AG09319 (cell line): ENCODE data around the gene POLQ.
"Not testable (repeated sequence)": the region's sequence is repeated elsewhere in the genome, so short reads cannot be mapped to it uniquely, and the experiment has no call there.

Experiments
- DNase-seq: peaks from one replicate; pipeline ENCODE4 v3.0.0-alpha.2; 2010; ENCODE audit warnings: low read depth; ENCODE audit errors: extremely low read depth
- CTCF ChIP-seq: IDR thresholded peaks from 2 replicates; pipeline ENCODE4 v1.5.1; 2011; ENCODE audit warnings: low read depth, mild to moderate bottlenecking, inconsistent platforms, low read length, moderate library complexity

The POLQ gene

DNA sequence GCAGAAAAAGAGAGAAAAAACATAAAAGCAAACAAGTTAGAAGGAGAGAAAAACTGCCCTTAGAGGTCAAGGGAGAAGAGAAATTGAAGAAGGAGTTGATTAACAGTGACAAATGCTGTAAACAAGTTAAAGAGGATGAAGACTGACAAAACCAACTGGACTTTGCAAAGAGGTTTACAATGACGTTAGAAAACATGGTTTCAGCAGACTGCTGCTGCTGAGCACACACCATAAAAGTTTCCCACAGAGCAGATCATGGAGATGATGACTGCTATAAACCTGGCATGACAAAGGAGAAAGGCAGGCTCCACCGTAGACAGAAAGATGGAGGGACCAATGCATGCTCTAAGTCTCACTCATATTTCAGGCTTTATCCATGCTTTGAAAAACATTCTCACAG, 78.7 kb downstream of the POLQ start:
- TF ChIP-seq CTCF: no peak
- no peak for DNase-seq

DNA sequence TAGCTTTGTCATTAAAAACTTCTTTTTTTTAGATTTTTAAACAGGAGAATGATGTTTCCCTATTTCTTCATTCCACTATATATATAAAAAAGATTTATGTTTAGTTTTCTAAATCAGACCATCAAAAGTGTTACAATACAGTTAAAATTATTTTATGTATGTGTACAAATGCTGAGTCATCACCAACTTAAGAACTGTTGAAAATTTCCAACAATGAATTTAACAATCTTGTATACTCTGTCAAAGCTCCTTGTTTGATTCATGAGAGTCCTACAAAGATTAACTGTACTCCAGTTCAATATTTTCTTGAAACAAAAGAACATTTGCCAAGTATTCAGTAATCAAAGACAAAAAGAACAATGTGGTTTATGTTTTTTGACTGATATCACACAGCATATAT, 82.0 kb downstream of the POLQ start:
- TF ChIP-seq CTCF: no peak
- DNase-seq: no peak

- no peak for TF ChIP-seq CTCF
- no peak for DNase-seq
Measured at GRCh38 chr3:121462565-121462964, 83.2 kb downstream of the POLQ start.

DNA sequence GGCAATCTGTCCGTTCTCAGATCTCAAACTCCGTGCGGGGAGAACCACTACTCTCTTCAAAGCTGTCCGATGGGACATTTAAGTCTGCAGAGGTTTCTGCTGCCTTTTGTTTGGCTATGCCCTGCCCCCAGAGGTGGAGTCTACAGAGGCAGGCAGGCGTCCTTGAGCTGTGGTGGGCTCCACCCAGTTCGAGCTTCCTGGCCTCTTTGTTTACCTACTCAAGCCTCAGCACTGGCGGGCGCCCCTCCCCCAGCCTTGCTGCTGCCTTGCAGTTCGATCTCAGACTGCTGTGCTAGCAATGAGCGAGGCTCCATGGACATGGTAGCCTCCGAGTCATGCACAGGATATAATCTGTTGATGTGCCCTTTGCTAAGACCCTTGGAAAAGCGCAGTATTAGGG, 94.0 kb downstream of the POLQ start:
- DNase-seq: not testable (repeated sequence)

DNA sequence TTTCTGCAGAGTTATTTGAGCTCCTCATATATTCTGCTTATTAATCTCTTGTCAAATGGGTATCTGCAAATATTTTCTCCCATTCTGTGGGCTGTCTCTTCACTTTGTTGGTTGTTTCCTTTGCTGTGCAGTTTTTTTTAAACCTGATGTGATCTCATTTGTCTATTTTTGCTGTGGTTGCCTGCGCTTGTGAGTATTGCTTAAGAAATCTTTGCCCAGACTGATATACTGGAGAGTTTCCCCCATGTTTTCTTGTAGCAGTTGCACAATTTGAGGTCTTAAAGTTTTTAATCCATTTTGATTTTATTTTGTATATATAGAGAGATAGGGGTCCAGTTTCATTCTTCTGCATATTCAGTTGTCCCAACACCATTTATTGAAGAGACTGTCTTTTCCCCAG, 102.3 kb downstream of the POLQ start:
- no peak for TF ChIP-seq CTCF
- DNase-seq: no peak

DNA sequence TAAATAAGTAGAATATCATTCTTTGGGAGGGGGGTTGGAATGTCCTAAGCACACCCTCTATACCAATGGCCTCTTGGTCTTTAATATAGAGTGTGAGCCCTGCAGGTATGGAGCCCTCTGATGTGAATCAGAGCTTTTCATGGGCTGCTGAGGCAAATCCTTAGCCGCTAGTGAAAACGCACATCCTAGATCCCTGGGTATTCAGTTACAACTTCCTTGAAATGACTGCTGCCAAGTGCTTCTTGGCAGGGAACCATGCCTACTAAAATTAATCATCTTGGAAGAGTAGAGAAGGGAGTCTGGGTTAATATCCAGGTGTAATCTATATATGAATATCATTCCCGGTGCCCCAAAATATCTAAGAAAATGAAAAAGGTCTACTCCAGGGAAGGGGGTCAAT, 109.1 kb downstream of the POLQ start:
- TF ChIP-seq CTCF: no peak
- DNase-seq: no peak

DNA sequence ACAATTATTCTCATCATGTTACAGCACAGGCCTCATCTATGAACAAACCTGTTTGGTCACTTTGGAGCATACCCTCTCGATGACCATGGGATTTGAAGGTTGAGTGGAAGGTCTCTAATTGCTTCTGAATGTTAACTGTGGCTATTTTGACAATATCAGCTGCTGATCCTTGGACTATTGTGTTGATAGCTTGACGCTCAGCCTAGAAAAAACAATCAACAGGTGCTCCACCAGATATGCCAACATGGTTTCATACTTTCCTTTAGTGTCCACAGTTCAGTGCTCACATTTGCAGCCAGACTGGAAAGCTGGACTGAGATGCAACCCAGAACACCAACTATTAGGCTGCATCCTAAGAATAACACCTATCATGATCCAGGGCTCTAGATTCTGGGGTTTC, 109.7 kb downstream of the POLQ start:
- no peak for TF ChIP-seq CTCF

DNA sequence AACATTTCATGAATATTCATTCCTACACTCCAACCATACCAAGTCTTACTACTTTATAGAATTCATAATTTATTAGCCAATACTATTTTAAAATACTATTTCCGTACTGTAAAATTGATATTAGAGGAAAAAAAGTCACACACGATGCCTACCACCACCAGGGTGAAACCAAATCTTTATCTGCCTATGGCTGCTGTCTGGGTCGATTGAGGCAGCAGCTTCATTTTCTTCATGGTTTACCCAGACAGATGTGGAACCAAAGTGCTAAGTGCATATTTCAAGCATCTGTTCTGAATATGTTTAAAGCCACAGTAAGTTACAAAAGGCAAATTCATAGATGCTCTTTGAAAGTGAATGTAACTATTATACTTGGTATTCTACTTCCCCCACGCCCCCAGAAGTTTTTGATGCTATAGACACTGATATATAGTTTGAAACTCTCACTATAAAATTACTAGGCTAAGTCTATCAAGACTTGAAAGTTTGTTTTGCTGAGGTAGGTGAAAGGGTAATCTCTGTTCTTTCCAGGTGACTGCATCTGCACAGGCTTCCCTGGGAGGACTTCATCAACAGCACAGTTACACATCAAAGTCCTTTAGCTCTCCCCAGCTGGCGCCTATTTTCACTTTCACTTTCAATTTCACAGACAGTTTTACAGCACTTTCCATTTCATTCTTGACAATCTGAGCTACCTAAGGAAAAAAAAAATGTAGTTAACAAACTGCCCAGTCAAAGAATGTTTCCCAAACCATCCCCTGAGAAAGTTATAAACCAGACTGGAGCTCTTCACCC, 113.9 kb downstream of the POLQ start:
- DNase-seq: peak; percentile 8
- TF ChIP-seq CTCF: no peak

More for the DNA sequence above, 109.7 kb downstream of the POLQ start:
- no peak for DNase-seq
